ENCODE results near the gene PWWP2B.

GRCh38 chr10:132355754-132356153 lies 41.2 kb upstream of the PWWP2B start:
- TF ChIP-seq E2F4 (CRISPR knock-in tag; IDR thresholded peaks at IDR 0.05; ENCODE audit: borderline replicate concordance, low read depth) (no peak), ZNF121 (CRISPR knock-in tag; IDR thresholded peaks at IDR 0.05) (no peak), CREB1 (CRISPR knock-in tag; IDR thresholded peaks at IDR 0.05) (no peak), ESRRA (CRISPR knock-in tag; IDR thresholded peaks at IDR 0.05; ENCODE audit: borderline replicate concordance) (no peak), E2F5 (CRISPR knock-in tag; IDR thresholded peaks at IDR 0.05) (no peak), CTCF (IDR thresholded peaks at IDR 0.05) (no peak), STAT6 (CRISPR knock-in tag; conservative IDR thresholded peaks at IDR 0.05; ENCODE audit: low read depth) (no peak), ARID4B (CRISPR knock-in tag; IDR thresholded peaks at IDR 0.05; ENCODE audit: borderline replicate concordance) (no peak), MAX (CRISPR knock-in tag; IDR thresholded peaks at IDR 0.05) (no peak), FOXP4 (CRISPR knock-in tag; IDR thresholded peaks at IDR 0.05) (no peak), OVOL2 (CRISPR knock-in tag; IDR thresholded peaks at IDR 0.05; ENCODE audit: borderline replicate concordance) (no peak)

All from WTC11 (cell line).